NCI-H146 treated with DMSO at 0.1 percent for 48 hours (cell line): ENCODE results near the gene ZBTB2.
"Not testable (repeated sequence)": the region's sequence is repeated elsewhere in the genome, so short reads cannot be mapped to it uniquely, and the experiment has no call there.

Experiments used
- DNase-seq: peaks from one replicate; lab custom pipeline; 2025; ENCODE audit not compliant: unreplicated experiment; lab: John Stamatoyannopoulos, UW

ZBTB2 gene

DNA sequence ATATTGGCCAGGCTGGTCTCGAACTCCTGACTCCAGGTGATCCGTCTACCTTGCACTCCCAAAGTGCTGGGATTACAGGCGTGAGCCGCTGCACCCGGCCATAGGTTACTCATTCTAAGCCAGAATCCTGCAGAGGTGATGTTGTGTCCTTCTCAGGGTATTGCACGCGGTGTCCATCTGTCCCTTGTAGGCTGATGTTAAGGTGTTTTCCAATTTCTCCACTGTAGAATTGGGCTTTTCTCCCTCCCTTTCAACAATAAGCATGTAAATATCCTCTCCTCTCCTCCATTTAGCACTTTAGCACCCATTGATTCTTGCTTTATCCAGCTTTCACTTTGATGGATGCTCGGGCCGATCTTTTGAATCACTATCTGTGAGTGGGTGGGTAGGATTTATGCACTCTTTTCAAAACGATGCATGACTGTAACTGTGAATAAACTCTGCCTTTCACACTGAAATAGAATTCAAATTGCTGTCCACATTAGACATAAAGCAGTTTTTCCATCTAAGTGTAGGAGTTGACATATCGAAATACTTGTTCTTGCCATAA is 52.6 kb downstream of the ZBTB2 start:
- DNase-seq, result no peak

DNA sequence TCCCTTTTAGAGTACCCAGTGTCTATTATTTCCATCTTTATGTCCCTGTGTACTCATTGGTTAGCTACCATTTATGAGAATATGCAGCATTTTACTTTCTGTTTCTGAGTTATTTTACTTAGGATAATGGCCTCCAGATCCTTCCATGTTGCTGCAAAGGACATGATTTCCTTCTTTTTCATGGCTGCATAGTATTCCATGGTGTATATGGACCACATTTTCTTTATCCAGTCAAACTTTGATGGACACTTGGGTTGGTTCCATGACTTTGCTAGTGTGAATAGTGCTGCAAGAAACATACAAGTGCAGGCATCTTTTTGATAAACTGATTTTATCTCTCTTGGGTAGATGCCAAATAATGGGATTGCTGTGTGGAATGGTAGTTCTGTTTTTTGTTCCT is 55.4 kb downstream of the ZBTB2 start:
- DNase-seq, result no peak

GRCh38 chr6:151330130-151330696 is 61.1 kb downstream of the ZBTB2 start:
- DNase-seq, result no peak

GRCh38 chr6:151327101-151327500 is 64.3 kb downstream of the ZBTB2 start:
- no peak for DNase-seq

DNA sequence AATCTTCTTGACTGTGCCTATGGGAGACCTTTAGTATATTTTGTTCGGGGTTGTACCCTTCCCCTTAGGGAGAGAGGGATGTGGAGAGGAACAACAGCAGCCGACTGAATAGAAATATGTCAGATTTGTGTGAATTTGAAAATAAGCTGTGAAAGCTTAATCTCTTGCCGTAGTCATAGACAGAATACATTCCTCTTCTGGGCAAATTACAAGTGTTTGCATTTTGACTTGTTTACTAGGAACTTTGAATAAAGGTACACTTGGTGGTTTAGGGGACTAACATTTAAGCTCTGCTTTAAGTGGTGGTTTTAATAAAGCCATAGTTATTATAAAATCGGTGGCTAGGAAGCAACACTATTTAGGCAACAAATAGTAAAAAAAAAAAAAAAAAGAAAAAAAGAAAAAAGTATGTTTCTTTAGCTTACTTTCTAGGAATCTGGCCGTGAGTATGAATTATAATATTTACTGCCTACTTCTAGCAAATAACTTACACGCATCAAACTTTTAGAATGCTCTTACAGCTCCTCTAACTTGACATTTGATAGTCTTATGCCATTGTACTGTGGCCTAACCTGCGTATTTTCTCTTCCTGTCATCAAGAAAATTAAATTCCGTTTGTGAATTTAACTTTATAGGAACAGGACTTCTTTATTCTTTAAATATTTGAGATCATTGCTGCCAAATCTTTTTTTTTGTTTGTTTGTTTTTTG is 65.1 kb downstream of the ZBTB2 start:
- no peak for DNase-seq

GRCh38 chr6:151325075-151326050 is 66.0 kb downstream of the ZBTB2 start:
- DNase-seq, result peak; percentile 56

- DNase-seq, result no peak
Measured at GRCh38 chr6:151324488-151324825, 66.9 kb downstream of the ZBTB2 start.

GRCh38 chr6:151323791-151324487 is 67.4 kb downstream of the ZBTB2 start:
- DNase-seq, result peak; percentile 80

GRCh38 chr6:151322570-151322969 is 68.8 kb downstream of the ZBTB2 start:
- no peak for DNase-seq

- no peak for DNase-seq
Measured at GRCh38 chr6:151321438-151321837, 69.9 kb downstream of the ZBTB2 start.

GRCh38 chr6:151320140-151320539 is 71.2 kb downstream of the ZBTB2 start:
- no peak for DNase-seq

- no peak for DNase-seq
Measured at GRCh38 chr6:151317995-151318365, 73.4 kb downstream of the ZBTB2 start.

GRCh38 chr6:151317103-151317994 is 74.0 kb downstream of the ZBTB2 start:
- no peak for DNase-seq

DNA sequence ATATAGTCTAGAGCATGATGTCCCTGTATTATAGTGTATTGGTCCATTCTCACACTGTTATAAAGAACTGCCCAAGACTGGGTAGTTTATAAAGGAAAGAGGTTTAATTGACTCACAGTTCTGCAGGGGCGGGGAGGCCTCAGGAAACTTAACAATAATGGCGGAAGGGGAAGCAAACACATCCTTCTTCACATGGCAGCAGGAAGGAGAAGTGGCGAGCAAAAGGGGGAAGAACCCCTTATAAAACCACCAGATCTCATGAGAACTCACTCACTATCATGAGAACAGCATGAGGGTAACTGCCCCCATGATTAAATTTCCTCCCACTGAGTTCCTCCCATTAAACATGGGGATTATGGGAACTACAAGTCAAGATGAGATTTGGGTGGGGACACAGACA is 75.7 kb downstream of the ZBTB2 start:
- not testable (repeated sequence) for DNase-seq
